Lung (tissue), 12 donors: ENCODE measurements around the gene RNPEPL1. TPM values are rescaled to one million over a fixed set of nuclear protein-coding genes. Genes with fewer than 3 reads are reported as not detected.

Source experiments
- ATAC-seq: fragments of 200-7000 bp; cut with Tn5 transposase; one replicate; pipeline ENCODE4 v1.9.1; 2020; ENCODE audit warnings: moderate number of reproducible peaks; ENCODE audit not compliant: insufficient read depth, low FRiP score
- DNase-seq, 3 donors: peaks; one replicate each; pipeline ENCODE4 v3.0.0-alpha.2; 2013 to 2017
- H3K27ac ChIP-seq, 2 donors: one replicate each; pipeline ENCODE4 v1.5.1; 2013; ENCODE audit warnings: mild to moderate bottlenecking in 2 of 2, moderate library complexity in 2 of 2, control low read depth in 1 of 2, inconsistent platforms in 1 of 2, low read depth in 1 of 2, low read length in 1 of 2
- H3K27me3 ChIP-seq, 3 donors: one replicate each; pipeline ENCODE4 v1.5.1; 2013; ENCODE audit warnings: low read length in 2 of 3; ENCODE audit not compliant: control insufficient read depth in 3 of 3, insufficient read depth in 3 of 3
- H3K36me3 ChIP-seq, 4 donors: one replicate each; pipeline ENCODE4 v1.5.1; 2013; ENCODE audit warnings: low read length in 4 of 4, mild to moderate bottlenecking in 1 of 4, moderate library complexity in 1 of 4; ENCODE audit not compliant: control insufficient read depth in 4 of 4, insufficient read depth in 4 of 4
- H3K4me1 ChIP-seq, 5 donors: one replicate each; pipeline ENCODE4 v1.5.1; 2013; ENCODE audit warnings: low read length in 5 of 5, mild to moderate bottlenecking in 2 of 5, moderate library complexity in 1 of 5; ENCODE audit not compliant: control insufficient read depth in 5 of 5, insufficient read depth in 5 of 5
- H3K4me3 ChIP-seq: one replicate; pipeline ENCODE4 v1.5.1; 2013; ENCODE audit warnings: mild to moderate bottlenecking, control low read depth, moderate library complexity
- H3K9ac ChIP-seq, 2 donors: one replicate each; pipeline ENCODE4 v1.5.1; 2013; ENCODE audit warnings: low read length in 2 of 2, control low read depth in 1 of 2; ENCODE audit not compliant: insufficient read depth in 1 of 2
- H3K9me3 ChIP-seq, 4 donors: one replicate each; pipeline ENCODE4 v1.5.1; 2013; ENCODE audit warnings: low read length in 3 of 4, mild to moderate bottlenecking in 1 of 4, moderate library complexity in 1 of 4; ENCODE audit not compliant: control insufficient read depth in 4 of 4, insufficient read depth in 3 of 4
- WGBS, 2 donors: extraction: QIAGEN DNeasy Blood & Tissue Kit; methylation state at CpG; one replicate each; pipeline ENCODE4 v1.1.7; 2013; 5-methylcytosine and 5-hydroxymethylcytosine counted together
- polyA plus RNA-seq, 2 donors: library from polyadenylated mRNA; stranded (reverse); fragments of 200-250 nt; gene quantifications; one replicate each; pipeline ENCODE4 v1.2.1, GENCODE V29; 2013
- total RNA-seq, 2 donors: library from RNA; depleted of rRNA in 1 of 2; stranded (reverse); fragments of >200 nt in 1 of 2; gene quantifications; one replicate each; pipeline ENCODE4 v1.2.1, GENCODE V29; 2014 to 2021
- TF ChIP-seq, protein P1 (sequence below): IDR thresholded peaks from 2 replicates; pipeline ENCODE4 v1.5.1; 2012; ENCODE audit warnings: mild to moderate bottlenecking; ENCODE audit errors: control extremely low read depth, extremely low read depth
- donor health status: control.
- donor health status: control.
- donor health status: Bipolar disorder and iron deficiency.
- donor health status: healthy.
- donor health status: DM: yes; HTN: yes; CAD: no.

The RNPEPL1 gene
- total and polyA plus RNA-seq, 4 donors, result 24.5 to 235 (median 88.2) TPM

GRCh38 chr2:240620149-240620731 is 52.0 kb downstream of the RNPEPL1 start:
- Histone ChIP-seq H3K27me3 (no peaks in the 10 kb centered on the region), H3K9me3 (peaks cover 0 to 2% (median 0%) of the 10 kb centered on the region in 4 donors), H3K36me3 (no peaks in the 10 kb centered on the region), H3K27ac (no peak overlapping the region), H3K9ac (no peak overlapping the region), H3K4me3 (no peak overlapping the region), H3K4me1 (peaks cover 0 to 11% (median 0%) of the 10 kb centered on the region in 5 donors)
- TF ChIP-seq, protein P1, sequence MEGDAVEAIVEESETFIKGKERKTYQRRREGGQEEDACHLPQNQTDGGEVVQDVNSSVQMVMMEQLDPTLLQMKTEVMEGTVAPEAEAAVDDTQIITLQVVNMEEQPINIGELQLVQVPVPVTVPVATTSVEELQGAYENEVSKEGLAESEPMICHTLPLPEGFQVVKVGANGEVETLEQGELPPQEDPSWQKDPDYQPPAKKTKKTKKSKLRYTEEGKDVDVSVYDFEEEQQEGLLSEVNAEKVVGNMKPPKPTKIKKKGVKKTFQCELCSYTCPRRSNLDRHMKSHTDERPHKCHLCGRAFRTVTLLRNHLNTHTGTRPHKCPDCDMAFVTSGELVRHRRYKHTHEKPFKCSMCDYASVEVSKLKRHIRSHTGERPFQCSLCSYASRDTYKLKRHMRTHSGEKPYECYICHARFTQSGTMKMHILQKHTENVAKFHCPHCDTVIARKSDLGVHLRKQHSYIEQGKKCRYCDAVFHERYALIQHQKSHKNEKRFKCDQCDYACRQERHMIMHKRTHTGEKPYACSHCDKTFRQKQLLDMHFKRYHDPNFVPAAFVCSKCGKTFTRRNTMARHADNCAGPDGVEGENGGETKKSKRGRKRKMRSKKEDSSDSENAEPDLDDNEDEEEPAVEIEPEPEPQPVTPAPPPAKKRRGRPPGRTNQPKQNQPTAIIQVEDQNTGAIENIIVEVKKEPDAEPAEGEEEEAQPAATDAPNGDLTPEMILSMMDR, result no peak
- ATAC-seq (no peak), DNase-seq (peak in 1 of 3 donors; percentile 9)
- WGBS, 2 donors, result 91 to 93% methylated on average over 11 to 13 of the region's 13 CpGs

GRCh38 chr2:240620859-240621258 is 52.6 kb downstream of the RNPEPL1 start:
- Histone ChIP-seq H3K9ac (no peak overlapping the region), H3K4me1 (peaks cover 0 to 9% (median 0%) of the 10 kb centered on the region in 5 donors), H3K4me3 (no peak overlapping the region), H3K27me3 (no peaks in the 10 kb centered on the region), H3K9me3 (peaks cover 0 to 2% (median 0%) of the 10 kb centered on the region in 4 donors), H3K36me3 (no peaks in the 10 kb centered on the region), H3K27ac (no peak overlapping the region)
- DNase-seq (no peak), ATAC-seq (no peak)
- WGBS, 2 donors, result 67 to 73% methylated on average over 7 of the region's 7 CpGs
- TF ChIP-seq, protein P1, result no peak

DNA sequence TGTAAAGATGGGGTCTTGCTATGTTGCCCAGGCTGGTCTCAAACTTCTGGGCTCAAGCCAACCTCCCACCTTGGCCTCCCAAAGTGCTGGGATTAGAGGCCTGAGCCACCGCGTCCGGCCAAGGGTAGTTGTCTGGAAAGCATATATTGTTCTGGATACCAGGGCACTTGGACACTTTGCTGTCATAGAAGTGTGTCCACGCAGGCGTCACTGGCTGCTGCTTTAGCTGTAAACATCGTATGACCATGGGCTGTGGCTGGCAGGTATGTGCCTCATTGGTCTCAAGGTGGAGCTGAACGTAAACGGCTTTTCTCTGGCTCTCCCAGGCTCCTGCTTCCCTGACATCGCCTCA is 53.8 kb downstream of the RNPEPL1 start:
- ATAC-seq (no peak), DNase-seq (no peak)
- TF ChIP-seq, protein P1, result no peak
- 71 to 88% methylated on average over 9 of the region's 9 CpGs for WGBS, 2 donors
- H3K27ac ChIP-seq, result no peak overlapping the region
- peaks cover 0 to 12% (median 0%) of the 10 kb centered on the region in 5 donors for H3K4me1 ChIP-seq
- no peaks in the 10 kb centered on the region for H3K36me3 ChIP-seq
- H3K9ac ChIP-seq, result no peak overlapping the region
- no peaks in the 10 kb centered on the region for H3K27me3 ChIP-seq
- H3K9me3 ChIP-seq, result no peaks in the 10 kb centered on the region
- no peak overlapping the region for H3K4me3 ChIP-seq
